Esophagus muscularis mucosa (tissue), 3 donors: ENCODE results near the gene SFXN5.

ENCODE experiments used
- POLR2A ChIP-seq: fragments of 450-650 bp; IDR thresholded peaks from one replicate; pipeline ENCODE4 v1.6.1; 2017; ENCODE audit warnings: antibody characterized with exemption, moderate library complexity, mild to moderate bottlenecking, low read depth
- TF ChIP-seq, protein P1 (sequence below), 3 experiments: fragments of 200-600 bp in 2 of 3; fragments of 450-650 bp in 1 of 3; sonication (generic) in 2 of 3; IDR thresholded peaks; one replicate each; pipeline ENCODE4 v1.5.1; 2017 to 2019; ENCODE audit warnings: antibody characterized with exemption in 3 of 3, mild to moderate bottlenecking in 2 of 3, moderate library complexity in 1 of 3

DNA sequence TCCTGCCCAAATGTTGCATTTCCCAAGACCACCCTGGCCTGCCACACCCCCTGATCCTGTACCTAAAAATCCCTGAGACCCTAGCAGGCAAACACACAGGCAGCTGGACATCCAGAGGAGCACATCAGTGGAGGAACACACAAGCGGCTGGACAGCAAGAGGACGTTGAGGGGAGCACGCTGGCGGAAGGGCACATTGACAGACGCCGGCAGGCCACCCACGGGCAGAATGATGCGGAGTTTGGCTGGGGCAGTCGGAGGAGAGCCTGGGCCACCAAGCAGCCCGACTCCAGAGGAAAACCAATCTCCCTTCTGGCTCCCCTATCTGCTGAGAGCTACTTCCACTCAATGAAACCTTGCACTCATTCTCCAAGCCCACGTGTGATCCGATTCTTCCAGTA is 106.5 kb downstream of the SFXN5 start:
- TF ChIP-seq, protein P1, sequence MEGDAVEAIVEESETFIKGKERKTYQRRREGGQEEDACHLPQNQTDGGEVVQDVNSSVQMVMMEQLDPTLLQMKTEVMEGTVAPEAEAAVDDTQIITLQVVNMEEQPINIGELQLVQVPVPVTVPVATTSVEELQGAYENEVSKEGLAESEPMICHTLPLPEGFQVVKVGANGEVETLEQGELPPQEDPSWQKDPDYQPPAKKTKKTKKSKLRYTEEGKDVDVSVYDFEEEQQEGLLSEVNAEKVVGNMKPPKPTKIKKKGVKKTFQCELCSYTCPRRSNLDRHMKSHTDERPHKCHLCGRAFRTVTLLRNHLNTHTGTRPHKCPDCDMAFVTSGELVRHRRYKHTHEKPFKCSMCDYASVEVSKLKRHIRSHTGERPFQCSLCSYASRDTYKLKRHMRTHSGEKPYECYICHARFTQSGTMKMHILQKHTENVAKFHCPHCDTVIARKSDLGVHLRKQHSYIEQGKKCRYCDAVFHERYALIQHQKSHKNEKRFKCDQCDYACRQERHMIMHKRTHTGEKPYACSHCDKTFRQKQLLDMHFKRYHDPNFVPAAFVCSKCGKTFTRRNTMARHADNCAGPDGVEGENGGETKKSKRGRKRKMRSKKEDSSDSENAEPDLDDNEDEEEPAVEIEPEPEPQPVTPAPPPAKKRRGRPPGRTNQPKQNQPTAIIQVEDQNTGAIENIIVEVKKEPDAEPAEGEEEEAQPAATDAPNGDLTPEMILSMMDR (IDR thresholded peaks at IDR 0.05): no peak
- no peak for TF ChIP-seq POLR2A
